NCI-H1436 (cell line): ENCODE results near the gene LRRC18.
A peak's percentile ranks its signal among the peaks of the same experiment; 100 is the strongest.

Source experiments
- DNase-seq: peaks from one replicate; lab custom pipeline; 2025; lab: John Stamatoyannopoulos, UW

LRRC18 gene

GRCh38 chr10:48939790-48940325, at the start of gene LRRC18:
TSS of gene LRRC18 (minus strand) at chr10:48939840. CDS start at chr10:48914155, 25,685 bp downstream.
- no peak for DNase-seq

GRCh38 chr10:48985621-48986158, 46.0 kb upstream of the LRRC18 start:
- no peak for DNase-seq

GRCh38 chr10:48983648-48984351, 44.2 kb upstream of the LRRC18 start:
- no peak for DNase-seq

GRCh38 chr10:48982584-48982983, 42.9 kb upstream of the LRRC18 start:
- DNase-seq: no peak

GRCh38 chr10:48981310-48981907, 41.8 kb upstream of the LRRC18 start:
- peak; percentile 0 for DNase-seq

GRCh38 chr10:48978318-48978717, 38.7 kb upstream of the LRRC18 start:
- no peak for DNase-seq

GRCh38 chr10:48976196-48976595, 36.6 kb upstream of the LRRC18 start:
- DNase-seq: no peak

- no peak for DNase-seq
Measured at GRCh38 chr10:48974510-48975156, 35.0 kb upstream of the LRRC18 start.

GRCh38 chr10:48973065-48973464, 33.4 kb upstream of the LRRC18 start:
- no peak for DNase-seq

GRCh38 chr10:48970654-48971053, 31.0 kb upstream of the LRRC18 start:
- DNase-seq: no peak

- DNase-seq: no peak
Measured at GRCh38 chr10:48970046-48970445, 30.4 kb upstream of the LRRC18 start.

- DNase-seq: no peak
Measured at GRCh38 chr10:48968036-48968435, 28.4 kb upstream of the LRRC18 start.

- DNase-seq: no peak
Measured at GRCh38 chr10:48965460-48965859, 25.8 kb upstream of the LRRC18 start.

- no peak for DNase-seq
Measured at GRCh38 chr10:48964038-48964437, 24.4 kb upstream of the LRRC18 start.

- DNase-seq: no peak
Measured at GRCh38 chr10:48958598-48959190, 19.1 kb upstream of the LRRC18 start.

- DNase-seq: no peak
Measured at GRCh38 chr10:48957361-48958151, 17.9 kb upstream of the LRRC18 start.

- DNase-seq: no peak
Measured at GRCh38 chr10:48951707-48952106, 12.1 kb upstream of the LRRC18 start.

- DNase-seq: no peak
Measured at GRCh38 chr10:48948470-48949037, 8.9 kb upstream of the LRRC18 start.

- no peak for DNase-seq
Measured at GRCh38 chr10:48947690-48948469, 8.2 kb upstream of the LRRC18 start.

- no peak for DNase-seq
Measured at GRCh38 chr10:48946891-48947500, 7.4 kb upstream of the LRRC18 start.
